Erythroblast (primary cell): ENCODE measurements around the gene P2RX5.
"Not testable (repeated sequence)": the region's sequence is repeated elsewhere in the genome, so short reads cannot be mapped to it uniquely, and the experiment has no call there.

Experiments
- DNase-seq, 2 experiments: peaks; one replicate each; lab custom pipeline; 2025; lab: John Stamatoyannopoulos, UW
- GATA1 ChIP-seq: IDR thresholded peaks from 2 replicates; pipeline ENCODE4 v1.6.1; 2011; ENCODE audit warnings: low read depth, mild to moderate bottlenecking, control low read depth, low read length, moderate library complexity
- POLR2A ChIP-seq: IDR thresholded peaks from 2 replicates; pipeline ENCODE4 v1.6.1; 2011; ENCODE audit warnings: mild to moderate bottlenecking, low read length

P2RX5 gene

GRCh38 chr17:3695723-3696411 is at the start of gene P2RX5:
Gene P2RX5 (minus strand): TSS chr17:3696155. CDS start chr17:3696005, 150 bp downstream.
- TF ChIP-seq GATA1, result no peak
- TF ChIP-seq POLR2A, result no peak
- DNase-seq, result peak in 1 of 2 experiments; percentile 26

DNA sequence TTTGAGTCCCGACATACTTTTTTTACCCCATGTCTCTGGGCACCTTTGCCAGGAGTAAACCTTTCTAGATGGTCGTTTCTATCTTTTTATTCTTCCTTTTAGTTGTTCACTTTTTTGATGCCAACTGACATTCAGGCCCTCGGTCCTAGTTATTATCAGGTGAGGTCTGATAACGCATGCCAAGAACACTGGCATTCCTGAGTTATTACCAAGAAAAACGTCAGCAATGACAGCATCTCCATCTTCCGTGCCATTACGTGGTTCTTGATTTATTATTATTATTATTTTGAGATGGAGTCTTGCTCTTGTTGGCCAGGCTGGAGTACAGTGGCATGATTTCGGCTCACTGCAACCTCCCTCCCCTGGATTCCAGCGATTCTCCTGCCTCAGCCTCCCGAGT is 49.1 kb upstream of the P2RX5 start:
- TF ChIP-seq POLR2A (no peak), GATA1 (no peak)
- DNase-seq, result no peak

DNA sequence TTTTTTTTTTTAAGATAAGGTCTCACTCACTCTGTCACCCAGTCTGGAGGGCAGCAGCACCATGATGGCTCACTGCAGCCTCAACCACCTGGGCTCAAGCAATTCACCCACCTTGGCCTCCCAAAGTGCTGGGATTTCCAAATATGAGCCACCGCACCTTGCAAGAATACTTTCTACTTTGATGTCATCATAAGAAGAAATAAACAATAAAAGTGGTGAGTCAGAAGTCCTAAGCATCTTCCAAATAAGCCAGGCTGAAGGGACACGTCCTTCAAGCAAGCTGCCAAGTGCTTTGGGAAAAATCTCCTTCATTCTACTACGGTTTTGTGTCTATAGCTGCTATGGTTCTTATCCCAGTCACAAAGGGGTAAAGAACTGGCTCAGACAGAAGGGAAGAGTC is 48.1 kb upstream of the P2RX5 start:
- TF ChIP-seq POLR2A, result no peak
- TF ChIP-seq GATA1, result no peak
- no peak for DNase-seq

DNA sequence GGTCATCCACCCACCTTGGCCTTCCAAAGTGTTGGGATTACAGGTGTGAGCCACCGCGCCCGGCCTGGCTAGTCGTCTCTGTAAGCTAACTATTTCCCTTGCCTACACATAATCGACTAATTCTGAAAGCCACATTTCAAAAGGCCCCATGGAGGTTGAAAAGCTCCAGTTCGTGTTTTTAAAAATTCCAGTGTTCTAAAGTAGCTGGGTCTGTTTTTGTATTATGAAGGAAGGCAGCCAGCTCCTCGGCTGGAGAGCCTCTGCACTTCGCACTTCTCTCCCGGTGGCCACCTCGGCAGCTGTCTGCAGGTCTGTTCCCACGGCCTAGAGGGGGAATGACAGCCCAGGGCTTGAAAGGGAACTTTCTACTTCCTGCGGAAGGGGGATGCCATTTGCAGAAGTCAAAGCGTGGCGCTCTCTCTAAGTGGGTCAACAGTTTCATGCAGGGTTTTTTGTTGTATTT is 44.7 kb upstream of the P2RX5 start:
- DNase-seq, result no peak
- TF ChIP-seq POLR2A (no peak), GATA1 (no peak)

- DNase-seq, result no peak
- no peak for TF ChIP-seq POLR2A
- TF ChIP-seq GATA1, result no peak
Observed at GRCh38 chr17:3739422-3740124, 43.6 kb upstream of the P2RX5 start.

DNA sequence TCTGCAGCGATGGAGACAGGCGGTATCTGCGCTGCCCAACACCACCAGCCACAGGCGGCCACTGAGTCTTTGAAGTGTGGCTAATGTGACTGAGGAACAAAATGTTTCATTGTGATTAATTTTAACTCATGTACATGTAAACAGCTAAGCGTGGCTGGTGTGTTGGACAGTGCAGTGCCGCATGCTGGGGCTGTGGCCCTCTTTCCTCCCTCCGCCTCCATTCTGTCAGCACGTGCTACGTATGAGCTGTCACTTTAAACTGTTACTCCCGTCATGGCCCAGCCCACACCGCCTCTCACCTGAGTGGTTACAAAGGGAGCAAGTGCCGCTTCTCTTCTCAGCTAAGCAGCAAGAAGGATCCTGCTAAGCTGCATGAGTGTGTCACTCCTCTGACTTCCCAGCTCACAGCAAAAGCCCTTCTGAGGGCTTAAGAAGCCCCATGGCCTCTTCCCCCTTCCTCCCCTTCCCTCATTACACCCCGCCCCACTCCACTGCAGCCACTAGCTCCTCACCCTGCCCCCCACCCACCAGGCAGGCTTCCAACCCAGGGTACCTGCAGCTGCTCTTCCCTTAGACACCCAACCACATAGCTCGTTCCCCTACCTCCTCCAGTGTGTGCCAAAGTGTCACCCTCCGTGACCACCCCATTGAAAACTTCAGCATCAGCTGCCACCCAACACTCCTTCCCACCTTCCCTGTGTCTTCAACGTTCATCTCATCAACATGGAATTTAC is 42.8 kb upstream of the P2RX5 start:
- DNase-seq, result no peak

GRCh38 chr17:3735515-3735914 is 39.6 kb upstream of the P2RX5 start:
- TF ChIP-seq POLR2A, result no peak
- no peak for TF ChIP-seq GATA1
- no peak for DNase-seq

More for the DNA sequence above, 42.8 kb upstream of the P2RX5 start:
- TF ChIP-seq GATA1 (no peak), POLR2A (no peak)

DNA sequence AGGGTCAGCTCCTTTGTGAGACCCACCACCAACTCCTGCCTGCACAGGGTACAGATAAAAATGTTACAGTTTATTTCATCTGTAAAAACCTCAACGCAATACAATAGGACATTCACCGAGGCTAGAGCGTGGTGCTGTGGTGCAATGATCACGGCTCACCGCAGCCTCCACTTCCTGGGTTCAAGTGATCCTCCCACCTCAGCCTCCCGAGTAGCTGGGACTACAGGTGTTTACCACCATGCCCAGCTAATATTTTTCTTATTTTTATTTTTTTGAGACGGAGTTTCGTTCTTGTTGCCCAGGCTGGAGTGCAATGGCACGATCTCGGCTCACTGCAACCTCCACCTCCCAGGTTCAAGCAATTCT is 38.9 kb upstream of the P2RX5 start:
- not testable (repeated sequence) for DNase-seq

DNA sequence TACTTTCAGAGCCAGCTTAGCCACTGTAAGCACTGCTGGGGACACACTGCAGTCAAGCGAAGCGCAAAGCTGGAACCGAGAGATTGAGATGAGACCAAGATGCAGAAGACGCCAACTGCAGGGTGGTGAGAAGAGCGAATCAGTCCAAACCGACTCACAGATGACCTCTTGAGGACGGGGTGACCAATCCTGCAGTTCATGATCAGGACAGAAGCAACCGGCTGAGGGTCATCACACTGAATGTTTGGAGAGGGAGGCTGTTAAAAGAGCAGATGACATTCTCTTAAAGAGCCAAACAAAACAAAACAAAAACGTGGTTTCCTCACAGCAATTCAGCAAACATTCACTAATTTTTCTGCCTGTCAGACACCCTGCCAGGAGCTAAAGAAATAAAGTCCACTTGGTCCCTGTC is 36.3 kb upstream of the P2RX5 start:
- no peak for TF ChIP-seq GATA1
- TF ChIP-seq POLR2A, result no peak
- no peak for DNase-seq

GRCh38 chr17:3730881-3731429 is 35.0 kb upstream of the P2RX5 start:
- DNase-seq, result no peak
- no peak for TF ChIP-seq POLR2A
- no peak for TF ChIP-seq GATA1

DNA sequence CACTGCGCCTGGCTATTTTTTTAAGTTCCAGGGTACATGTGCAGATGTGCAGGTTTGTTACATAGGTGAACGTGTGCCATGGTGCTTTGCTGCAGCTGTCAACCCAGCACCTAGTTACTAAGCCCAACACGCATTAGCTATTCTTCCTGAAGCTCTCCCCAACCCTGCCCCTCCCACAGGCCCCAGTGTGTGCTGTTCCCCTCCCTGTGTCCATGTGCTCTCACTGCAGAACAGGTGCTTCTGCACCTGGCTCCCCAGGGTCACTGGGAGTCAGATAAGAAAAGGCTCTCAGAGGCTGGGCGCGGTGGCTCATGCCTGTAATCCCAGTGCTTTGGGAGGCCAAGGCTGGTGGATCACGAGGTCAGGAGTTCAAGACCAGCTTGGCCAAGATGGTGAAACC is 33.9 kb upstream of the P2RX5 start:
- DNase-seq, result no peak
- TF ChIP-seq POLR2A (no peak), GATA1 (no peak)

DNA sequence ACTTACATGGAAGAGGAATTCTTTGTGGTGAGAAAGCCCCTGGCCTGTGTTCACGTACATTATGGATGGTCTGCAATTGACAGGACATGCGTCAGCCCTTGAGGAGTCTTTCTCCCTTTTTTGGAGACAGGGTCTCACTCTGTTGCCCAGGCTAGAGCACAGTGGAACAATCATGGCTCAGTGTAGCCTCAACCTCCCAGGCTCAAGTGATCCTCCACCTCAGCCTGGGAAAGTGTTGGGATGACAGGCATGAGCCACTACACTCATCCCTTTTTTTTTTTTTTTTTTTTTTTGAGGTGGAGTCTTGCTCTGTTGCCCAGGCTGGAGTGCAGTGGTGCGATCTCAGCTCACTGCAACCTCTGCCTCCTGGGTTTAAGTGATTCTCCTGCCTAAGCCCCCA is 32.1 kb upstream of the P2RX5 start:
- DNase-seq, result not testable (repeated sequence)

DNA sequence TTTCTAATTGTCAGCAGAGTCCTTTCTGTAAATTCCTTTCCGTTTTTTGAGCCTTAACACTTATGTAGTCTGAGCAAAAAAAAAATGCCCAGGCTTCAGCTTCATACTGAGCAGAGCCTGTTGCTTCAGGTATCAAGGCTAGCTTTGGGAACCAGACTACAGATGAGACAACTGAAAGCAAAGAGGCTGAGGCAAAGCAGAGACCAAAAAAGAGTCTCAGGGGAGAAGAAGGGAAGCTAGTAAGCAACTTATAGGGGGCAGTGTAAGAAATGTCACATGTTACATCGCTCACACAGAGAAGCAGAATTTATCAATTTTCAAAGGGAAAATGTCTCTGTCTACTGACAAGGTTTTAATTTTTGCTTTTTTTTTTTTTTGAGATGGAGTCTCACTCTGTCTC is 31.1 kb upstream of the P2RX5 start:
- DNase-seq, result no peak
- TF ChIP-seq GATA1 (no peak), POLR2A (no peak)

DNA sequence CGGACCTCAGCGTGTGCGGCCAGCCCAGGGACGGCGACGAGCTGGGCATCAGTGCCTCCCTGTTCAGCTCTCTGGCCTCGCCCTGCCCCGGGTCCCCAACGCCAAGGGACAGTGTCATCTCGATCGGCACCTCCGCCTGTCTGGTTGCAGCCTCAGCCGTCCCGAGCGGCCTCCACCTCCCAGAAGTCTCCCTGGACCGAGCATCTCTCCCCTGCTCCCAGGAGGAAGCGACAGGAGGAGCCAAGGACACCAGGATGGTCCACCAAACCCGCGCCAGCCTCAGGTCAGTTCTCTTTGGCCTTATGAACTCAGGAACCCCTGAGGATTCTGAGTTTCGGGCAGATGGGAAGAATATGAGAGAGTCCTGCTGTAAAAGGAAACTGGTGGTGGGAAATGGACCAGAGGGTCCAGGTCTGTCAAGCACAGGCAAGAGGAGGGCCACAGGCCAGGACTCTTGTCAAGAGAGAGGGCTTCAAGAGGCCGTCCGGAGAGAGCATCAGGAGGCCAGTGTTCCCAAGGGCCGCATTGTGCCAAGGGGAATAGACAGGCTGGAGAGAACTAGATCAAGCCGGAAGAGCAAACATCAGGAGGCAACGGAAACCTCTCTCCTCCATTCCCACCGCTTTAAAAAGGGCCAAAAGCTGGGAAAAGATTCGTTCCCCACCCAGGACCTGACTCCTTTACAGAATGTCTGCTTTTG is 28.6 kb upstream of the P2RX5 start:
- DNase-seq, result no peak
- TF ChIP-seq GATA1 (no peak), POLR2A (no peak)
